H9 (cell line): ENCODE data around the gene TGM2. TPM values are rescaled to one million over a fixed set of nuclear protein-coding genes. Genes with fewer than 3 reads are reported as not detected.

Source experiments
- DNase-seq: peaks from one replicate; pipeline ENCODE4 v3.0.0-alpha.2; 2017
- H2AFZ ChIP-seq: one replicate; pipeline ENCODE4 v1.6.1; 2013; ENCODE audit warnings: mild to moderate bottlenecking, low read length, control low read depth, moderate library complexity
- H2AK5ac ChIP-seq: 2 replicates; pipeline ENCODE4 v1.6.1; 2013; ENCODE audit warnings: low read length, control low read depth, mixed read lengths; ENCODE audit not compliant: insufficient read length
- H2BK120ac ChIP-seq: one replicate; pipeline ENCODE4 v1.6.1; 2013; ENCODE audit warnings: low read depth, mild to moderate bottlenecking, low read length, control low read depth, inconsistent platforms; ENCODE audit not compliant: poor library complexity, severe bottlenecking
- H2BK12ac ChIP-seq: 2 replicates; pipeline ENCODE4 v1.6.1; 2013; ENCODE audit warnings: low read length, control low read depth, mixed read lengths, low read depth; ENCODE audit not compliant: insufficient read length
- H2BK15ac ChIP-seq: 2 replicates; pipeline ENCODE4 v1.6.1; 2013; ENCODE audit warnings: low read depth, low read length, control low read depth
- H2BK20ac ChIP-seq: one replicate; pipeline ENCODE4 v1.6.1; 2013; ENCODE audit warnings: low read depth, mild to moderate bottlenecking, low read length, control low read depth, inconsistent platforms; ENCODE audit not compliant: poor library complexity, severe bottlenecking
- H2BK5ac ChIP-seq: 2 replicates; pipeline ENCODE4 v1.6.1; 2013; ENCODE audit warnings: low read length, control low read depth, mixed read lengths; ENCODE audit not compliant: insufficient read length
- H3K14ac ChIP-seq: 2 replicates; pipeline ENCODE4 v1.6.1; 2013; ENCODE audit warnings: low read length, control low read depth; ENCODE audit not compliant: insufficient read depth
- H3K18ac ChIP-seq: 2 replicates; pipeline ENCODE4 v1.6.1; 2013; ENCODE audit warnings: low read depth, mild to moderate bottlenecking, mixed read lengths, low read length, control low read depth; ENCODE audit not compliant: insufficient read length
- H3K23ac ChIP-seq: 2 replicates; pipeline ENCODE4 v1.6.1; 2013; ENCODE audit warnings: low read length, control low read depth, mixed read lengths, low read depth; ENCODE audit not compliant: insufficient read length
- H3K23me2 ChIP-seq: 2 replicates; pipeline ENCODE4 v1.6.1; 2013; ENCODE audit warnings: low read depth, mild to moderate bottlenecking, mixed read lengths, low read length, control low read depth; ENCODE audit not compliant: insufficient read length, poor library complexity, severe bottlenecking
- H3K27ac ChIP-seq: 2 replicates; pipeline ENCODE4 v1.5.1; 2013; ENCODE audit warnings: low read length, control low read depth, mixed read lengths, low read depth; ENCODE audit not compliant: insufficient read length
- H3K27me3 ChIP-seq: 2 replicates; pipeline ENCODE4 v1.6.1; 2013; ENCODE audit warnings: low read length, control low read depth, inconsistent platforms; ENCODE audit not compliant: insufficient read depth
- H3K4ac ChIP-seq: 2 replicates; pipeline ENCODE4 v1.6.1; 2013; ENCODE audit warnings: low read depth, mild to moderate bottlenecking, control low read depth, inconsistent platforms, low read length, moderate library complexity
- H3K4me1 ChIP-seq: 2 replicates; pipeline ENCODE4 v1.6.1; 2013; ENCODE audit warnings: low read length, control low read depth, inconsistent platforms; ENCODE audit not compliant: insufficient read depth
- H3K4me2 ChIP-seq: 2 replicates; pipeline ENCODE4 v1.6.1; 2013; ENCODE audit warnings: low read length, control low read depth, mixed read lengths; ENCODE audit not compliant: insufficient read length, insufficient read depth
- H3K56ac ChIP-seq: 2 replicates; pipeline ENCODE4 v1.6.1; 2013; ENCODE audit warnings: low read depth, mild to moderate bottlenecking, mixed read lengths, low read length, control low read depth; ENCODE audit not compliant: insufficient read length
- H3K79me1 ChIP-seq: 2 replicates; pipeline ENCODE4 v1.6.1; 2013; ENCODE audit warnings: low read depth, mild to moderate bottlenecking, moderate library complexity, low read length, control low read depth, inconsistent platforms; ENCODE audit not compliant: insufficient read depth, poor library complexity, severe bottlenecking
- H3K79me2 ChIP-seq: 2 replicates; pipeline ENCODE4 v1.6.1; 2013; ENCODE audit warnings: low read length, control low read depth, inconsistent platforms; ENCODE audit not compliant: insufficient read depth
- H3K9ac ChIP-seq: 2 replicates; pipeline ENCODE4 v1.6.1; 2013; ENCODE audit warnings: low read length, control low read depth, mixed read lengths; ENCODE audit not compliant: insufficient read length; ENCODE audit errors: extremely low read depth
- H3K9me3 ChIP-seq: one replicate; pipeline ENCODE4 v1.6.1; 2013; ENCODE audit warnings: low read depth, low read length, inconsistent platforms; ENCODE audit not compliant: control insufficient read depth
- H3T11ph ChIP-seq: one replicate; pipeline ENCODE4 v1.6.1; 2013; ENCODE audit warnings: mild to moderate bottlenecking, low read length, control low read depth, inconsistent platforms
- H4K20me1 ChIP-seq: one replicate; pipeline ENCODE4 v1.6.1; 2013; ENCODE audit not compliant: control insufficient read depth, insufficient read length, insufficient read depth
- H4K5ac ChIP-seq: 2 replicates; pipeline ENCODE4 v1.6.1; 2013; ENCODE audit warnings: low read depth, mild to moderate bottlenecking, mixed read lengths, low read length, control low read depth; ENCODE audit not compliant: insufficient read length
- H4K8ac ChIP-seq: replicated peaks from 2 replicates; pipeline ENCODE4 v1.6.1; 2013; ENCODE audit warnings: low read length, control low read depth, mixed read lengths, low read depth; ENCODE audit not compliant: insufficient read length
- H4K91ac ChIP-seq: 2 replicates; pipeline ENCODE4 v1.6.1; 2013; ENCODE audit warnings: low read depth, mild to moderate bottlenecking, moderate library complexity, mixed read lengths, low read length, control low read depth; ENCODE audit not compliant: insufficient read length
- H3K27ac Mint-ChIP-seq, 3 experiments: 2 replicates in 2 of 3; 3 replicates in 1 of 3; pipeline ENCODE4 v1.8.0; 2020 to 2021; ENCODE audit warnings: mixed read lengths in 3 of 3, mild to moderate bottlenecking in 1 of 3, moderate library complexity in 1 of 3
- H3K27me3 Mint-ChIP-seq: 2 replicates; pipeline ENCODE4 v1.8.0; 2021; ENCODE audit warnings: low read depth, mild to moderate bottlenecking, moderate library complexity, mixed read lengths
- H3K36me3 Mint-ChIP-seq, 3 experiments: 2 replicates in 2 of 3; 3 replicates in 1 of 3; pipeline ENCODE4 v1.8.0; 2020 to 2021; ENCODE audit warnings: low read depth in 3 of 3, mixed read lengths in 3 of 3; ENCODE audit not compliant: insufficient read depth in 1 of 3
- H3K4me1 Mint-ChIP-seq, 2 experiments: 2 replicates each; pipeline ENCODE4 v1.8.0; 2020; ENCODE audit warnings: mixed read lengths in 2 of 2
- H3K4me3 Mint-ChIP-seq, 2 experiments: 2 replicates in 1 of 2; 3 replicates in 1 of 2; pipeline ENCODE4 v1.8.0; 2020 to 2021; ENCODE audit warnings: mild to moderate bottlenecking in 2 of 2, mixed read lengths in 2 of 2, moderate library complexity in 1 of 2
- H3K9me3 Mint-ChIP-seq, 2 experiments: 2 replicates in 1 of 2; 3 replicates in 1 of 2; pipeline ENCODE4 v1.8.0; 2020; ENCODE audit warnings: mild to moderate bottlenecking in 2 of 2, mixed read lengths in 2 of 2, moderate library complexity in 1 of 2
- WGBS: extraction: QIAGEN DNeasy Blood & Tissue Kit; methylation state at CpG from one replicate; pipeline ENCODE4 v1.1.7; 2013; ENCODE audit warnings: missing lambda C conversion rate, low lambda C conversion rate, mixed read lengths; ENCODE audit not compliant: insufficient read length; ENCODE audit errors: extremely low coverage; 5-methylcytosine and 5-hydroxymethylcytosine counted together
- total RNA-seq: library from RNA; stranded (reverse); gene quantifications from 2 replicates; pipeline ENCODE4 v1.2.1, GENCODE V29; 2021
- TF ChIP-seq, protein P1 (sequence below): fragments of 200-600 bp; sonication (generic); conservative IDR thresholded peaks from 3 replicates; pipeline ENCODE4 v1.8.0; 2021; ENCODE audit warnings: antibody characterized with exemption, mild to moderate bottlenecking

Gene TGM2
- total RNA-seq, 1 experiment from 2014 or later, result 1.1 TPM

DNA sequence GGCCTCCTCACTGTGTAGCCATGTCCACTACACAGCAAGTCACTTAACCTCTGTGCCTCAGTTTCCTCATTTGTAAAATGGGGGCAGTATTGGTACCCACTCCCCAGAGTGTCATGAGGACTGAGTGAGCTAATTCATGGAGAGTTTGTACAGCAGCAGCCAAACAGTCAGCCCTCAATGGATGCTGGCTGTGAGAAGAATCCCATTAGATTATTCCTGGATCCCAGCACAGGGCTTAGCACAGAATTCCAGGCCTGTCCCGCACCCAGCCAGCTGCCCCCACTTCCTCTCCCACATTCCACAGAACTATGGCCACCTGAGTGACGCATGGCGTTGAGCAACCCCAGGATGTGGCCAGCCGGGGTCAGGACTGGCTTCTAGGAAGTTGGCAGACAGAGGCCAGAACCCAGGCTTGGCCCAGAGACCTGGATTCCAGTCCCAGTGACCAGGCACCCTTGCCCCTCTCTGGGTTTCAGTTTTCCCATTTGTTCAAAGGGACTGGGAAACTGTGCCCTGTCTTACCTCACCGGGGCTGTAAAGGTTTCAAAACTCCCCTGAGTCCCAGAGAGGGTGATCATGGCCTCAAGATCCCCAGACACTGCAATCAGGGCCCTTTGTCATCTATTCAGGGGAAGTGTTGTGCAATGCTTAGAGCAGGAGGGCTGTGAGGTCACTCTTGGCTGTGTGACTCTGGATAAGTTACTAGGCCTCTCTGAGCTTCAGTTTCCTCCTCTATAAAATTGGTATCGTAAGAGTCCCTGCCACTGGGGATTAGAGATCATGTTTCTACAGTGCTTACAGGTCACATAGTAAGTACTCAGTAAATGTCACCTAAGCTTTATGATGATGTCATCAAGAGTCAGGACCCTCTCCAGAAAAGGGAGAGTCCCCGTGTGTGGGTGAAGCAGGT is 3.0 kb upstream of the TGM2 start:
- no peaks in the 10 kb centered on the region for H3K4me1 ChIP-seq
- TF ChIP-seq, protein P1, sequence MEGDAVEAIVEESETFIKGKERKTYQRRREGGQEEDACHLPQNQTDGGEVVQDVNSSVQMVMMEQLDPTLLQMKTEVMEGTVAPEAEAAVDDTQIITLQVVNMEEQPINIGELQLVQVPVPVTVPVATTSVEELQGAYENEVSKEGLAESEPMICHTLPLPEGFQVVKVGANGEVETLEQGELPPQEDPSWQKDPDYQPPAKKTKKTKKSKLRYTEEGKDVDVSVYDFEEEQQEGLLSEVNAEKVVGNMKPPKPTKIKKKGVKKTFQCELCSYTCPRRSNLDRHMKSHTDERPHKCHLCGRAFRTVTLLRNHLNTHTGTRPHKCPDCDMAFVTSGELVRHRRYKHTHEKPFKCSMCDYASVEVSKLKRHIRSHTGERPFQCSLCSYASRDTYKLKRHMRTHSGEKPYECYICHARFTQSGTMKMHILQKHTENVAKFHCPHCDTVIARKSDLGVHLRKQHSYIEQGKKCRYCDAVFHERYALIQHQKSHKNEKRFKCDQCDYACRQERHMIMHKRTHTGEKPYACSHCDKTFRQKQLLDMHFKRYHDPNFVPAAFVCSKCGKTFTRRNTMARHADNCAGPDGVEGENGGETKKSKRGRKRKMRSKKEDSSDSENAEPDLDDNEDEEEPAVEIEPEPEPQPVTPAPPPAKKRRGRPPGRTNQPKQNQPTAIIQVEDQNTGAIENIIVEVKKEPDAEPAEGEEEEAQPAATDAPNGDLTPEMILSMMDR, result no peak
- no peaks in the 10 kb centered on the region for H3K9me3 ChIP-seq
- H4K5ac ChIP-seq, result no peak overlapping the region
- peaks cover 4% of the 10 kb centered on the region for H3K23me2 ChIP-seq
- H3K36me3 Mint-ChIP-seq, result no peaks in the 10 kb centered on the region
- H2AK5ac ChIP-seq, result no peak overlapping the region
- H3K4me1 Mint-ChIP-seq, result peaks cover 8 to 11% of the 10 kb centered on the region in 2 experiments; a peak in 3 of 4 replicates
- no peaks in the 10 kb centered on the region for H3K79me1 ChIP-seq
- peaks cover 0 to 2% of the 10 kb centered on the region in 2 experiments; a peak in 1 of 5 replicates for H3K9me3 Mint-ChIP-seq
- no peak overlapping the region for H3K4me3 Mint-ChIP-seq
- H3K23ac ChIP-seq, result no peak overlapping the region
- H4K91ac ChIP-seq, result no peak overlapping the region
- no peaks in the 10 kb centered on the region for H3K27me3 ChIP-seq
- H4K20me1 ChIP-seq, result no peaks in the 10 kb centered on the region
- no peak overlapping the region for H2BK5ac ChIP-seq
- no peak overlapping the region for H2BK12ac ChIP-seq
- H3K14ac ChIP-seq, result no peak overlapping the region
- no CpG with 5 or more reads among the region's 7 CpGs for WGBS
- H2BK15ac ChIP-seq, result no peak overlapping the region
- H2AFZ ChIP-seq, result no peak overlapping the region
- H3K27ac Mint-ChIP-seq, result no peak overlapping the region
- no peak overlapping the region for H2BK120ac ChIP-seq
- H3K4ac ChIP-seq, result no peak overlapping the region
- H2BK20ac ChIP-seq, result no peak overlapping the region
- no peak overlapping the region for H3K9ac ChIP-seq
- peak; percentile 43 for DNase-seq
- no peak overlapping the region for H3K4me2 ChIP-seq
- no peak overlapping the region for H3K27ac ChIP-seq
- no peak overlapping the region for H3K18ac ChIP-seq
- H3K56ac ChIP-seq, result no peak overlapping the region
- H3T11ph ChIP-seq, result no peak overlapping the region
- H3K27me3 Mint-ChIP-seq, result peaks cover 9% of the 10 kb centered on the region
- no peak overlapping the region for H4K8ac ChIP-seq
- no peaks in the 10 kb centered on the region for H3K79me2 ChIP-seq
